HG02759 (cell line): ENCODE measurements around the gene EPHA4.

Source experiments
- ATAC-seq: cut with Tn5 transposase; IDR thresholded peaks from one replicate; pipeline ENCODE4 v1.9.1; 2021; ENCODE audit warnings: mild to moderate bottlenecking, moderate library complexity; ENCODE audit not compliant: unreplicated experiment

Gene EPHA4

DNA sequence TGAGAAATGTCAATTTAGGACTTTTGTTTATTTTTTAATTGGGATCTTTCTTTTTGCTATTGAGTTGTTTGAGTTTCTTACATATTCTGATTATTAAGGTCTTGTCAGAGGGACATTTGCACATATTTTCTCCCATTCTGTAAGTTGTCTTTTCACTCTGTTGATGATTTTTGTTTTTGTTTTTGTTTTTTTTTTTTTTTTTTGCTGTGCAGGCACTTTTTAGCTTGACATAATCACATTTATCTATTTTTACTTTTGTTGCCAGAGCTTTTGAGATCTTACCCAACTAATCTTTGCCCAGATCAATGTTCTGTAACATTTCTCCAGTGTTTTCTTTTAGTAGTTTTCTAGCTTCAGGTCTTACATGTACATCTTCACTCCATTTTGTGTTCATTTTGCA is 166.6 kb downstream of the EPHA4 start:
- ATAC-seq = no peak

DNA sequence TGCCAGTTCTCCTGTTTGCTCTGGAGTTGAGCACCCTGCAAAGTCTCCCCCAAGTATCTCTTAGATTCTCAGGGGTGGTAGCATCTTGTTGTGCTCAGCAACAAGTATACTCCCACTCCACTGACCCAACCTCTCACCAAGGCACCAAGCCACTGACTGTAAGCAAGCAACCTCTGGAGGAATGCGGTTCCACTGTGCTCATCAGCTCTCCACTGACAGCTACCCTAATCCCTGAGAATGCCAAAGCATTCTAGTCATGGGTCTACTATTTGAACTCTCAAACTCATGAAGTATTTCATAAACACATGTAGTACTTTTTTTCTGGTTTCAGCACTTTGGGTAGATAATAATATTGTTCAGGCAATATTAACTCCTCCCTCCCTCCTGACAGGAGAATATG is 170.0 kb downstream of the EPHA4 start:
- ATAC-seq = no peak

DNA sequence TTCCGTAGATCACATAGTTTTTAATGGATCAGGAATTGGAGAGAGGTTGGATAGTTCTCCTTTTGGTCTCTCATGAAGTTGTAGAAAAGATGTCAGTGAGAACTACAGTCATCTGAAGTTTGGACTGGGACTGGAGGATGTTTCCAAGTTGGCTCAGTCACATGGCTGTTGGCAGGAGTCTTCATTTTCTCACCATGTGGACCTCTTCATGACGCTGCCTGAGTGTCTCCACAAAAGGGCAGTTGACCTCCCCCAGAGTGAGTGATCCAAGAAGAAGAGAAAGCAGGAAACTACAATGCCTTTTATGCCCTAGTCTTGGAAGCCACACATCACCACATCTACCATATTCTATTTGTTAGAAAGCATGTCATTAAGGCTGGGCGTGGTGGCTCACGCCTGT is 171.7 kb downstream of the EPHA4 start:
- ATAC-seq = no peak

DNA sequence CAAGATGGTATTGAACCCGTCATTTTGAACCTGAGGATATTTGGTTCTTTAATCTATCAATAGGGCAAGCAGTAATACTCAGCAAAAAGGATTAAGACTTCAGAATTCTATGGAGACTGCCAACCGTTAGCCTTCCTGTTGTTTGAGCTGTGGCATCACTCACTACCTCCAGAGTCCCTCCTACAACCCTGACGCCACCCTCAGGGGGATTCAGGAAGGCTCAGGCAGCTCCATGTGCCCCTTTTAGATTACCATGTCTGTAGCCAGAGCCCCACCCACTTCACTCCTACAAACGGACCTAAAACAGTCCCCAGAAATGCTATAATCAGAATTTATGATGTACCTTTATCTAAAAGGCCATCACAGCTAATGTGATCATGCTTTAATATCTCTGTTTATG is 172.9 kb downstream of the EPHA4 start:
- no peak for ATAC-seq

DNA sequence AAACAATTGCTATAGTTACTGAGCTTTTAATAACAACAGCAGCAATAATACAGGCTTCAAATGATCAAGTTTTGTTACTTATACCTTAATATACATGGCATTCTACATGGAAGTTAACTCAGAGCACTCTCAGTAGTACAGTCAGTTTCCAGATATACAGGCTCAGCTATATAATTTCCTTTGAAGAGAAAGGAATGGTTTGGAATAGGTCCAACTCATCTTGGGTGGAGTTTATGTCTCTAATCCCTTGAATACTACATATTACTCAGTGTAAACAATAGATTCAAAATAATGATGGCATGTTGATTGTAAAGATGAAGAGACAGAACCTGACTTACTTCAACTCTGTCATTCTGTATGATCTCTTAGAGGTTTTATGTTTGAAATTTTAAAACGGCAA is 174.9 kb downstream of the EPHA4 start:
- ATAC-seq = no peak

DNA sequence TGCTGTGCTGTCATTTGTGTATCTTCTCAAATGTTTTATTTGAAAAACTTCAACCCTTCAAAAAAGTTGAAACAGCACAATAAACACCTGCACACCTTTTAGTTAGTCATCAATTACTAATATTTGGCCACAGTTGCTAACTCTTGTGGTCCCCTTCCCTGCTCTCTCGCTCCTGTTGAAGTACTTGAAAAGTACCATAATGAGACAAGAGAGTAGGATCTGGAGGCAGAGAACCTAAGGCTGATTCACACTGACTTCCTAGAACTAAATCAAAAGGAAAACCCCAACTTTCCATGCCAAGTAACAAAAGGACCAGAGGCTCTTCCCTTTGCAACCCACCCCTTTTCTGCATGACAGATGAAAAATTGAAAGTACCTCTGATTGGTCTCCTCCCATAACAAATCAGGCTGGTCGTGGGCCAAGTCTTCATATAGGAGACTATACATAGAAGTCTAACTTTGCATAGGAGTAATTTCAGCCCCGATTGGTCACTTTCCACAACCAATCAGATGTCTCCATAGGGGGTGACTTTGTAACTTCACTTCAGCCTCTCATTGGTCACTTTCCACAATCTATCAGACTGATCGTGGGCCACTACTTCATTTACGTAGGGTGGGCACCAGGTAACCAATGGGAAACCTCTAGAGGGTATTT is 179.7 kb downstream of the EPHA4 start:
- no peak for ATAC-seq

DNA sequence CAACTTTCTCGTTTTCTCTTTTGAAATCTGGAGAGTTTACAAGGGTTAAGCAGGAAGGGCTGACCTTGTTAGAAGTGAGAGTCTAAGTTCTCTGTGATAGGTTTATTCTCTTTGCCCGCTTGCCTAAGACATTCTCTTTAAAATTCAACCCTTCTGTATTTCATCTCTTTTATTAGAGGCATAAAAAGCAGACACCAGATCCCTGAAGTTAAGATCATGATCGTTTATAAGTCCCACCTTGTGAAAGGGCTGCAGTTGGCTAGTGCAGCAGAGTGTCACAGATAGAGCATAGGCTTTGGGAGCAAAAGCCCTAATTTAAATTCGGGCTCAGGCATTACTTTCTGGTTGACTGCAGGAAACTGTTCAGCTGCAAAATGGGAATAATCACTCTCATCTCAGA is 181.2 kb downstream of the EPHA4 start:
- no peak for ATAC-seq

DNA sequence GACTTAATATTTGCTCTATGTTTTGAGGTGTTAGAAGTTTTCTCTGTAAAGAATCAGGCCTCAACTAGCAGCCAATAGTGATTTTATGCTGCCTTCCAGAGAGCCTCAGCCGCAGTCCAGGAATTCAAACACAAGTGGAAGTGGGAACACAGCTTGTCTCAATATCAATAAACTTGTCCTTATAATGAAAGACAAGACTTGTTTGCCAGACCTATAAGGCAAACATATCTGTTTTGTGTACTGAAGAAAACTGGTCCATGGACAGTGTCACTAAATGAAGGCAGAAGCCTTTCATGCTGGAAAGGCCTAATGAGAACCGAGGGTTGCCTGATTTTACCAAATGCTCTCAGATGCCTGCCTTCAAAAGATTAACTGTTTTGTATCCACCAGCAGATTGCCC is 182.2 kb downstream of the EPHA4 start:
- ATAC-seq = no peak

DNA sequence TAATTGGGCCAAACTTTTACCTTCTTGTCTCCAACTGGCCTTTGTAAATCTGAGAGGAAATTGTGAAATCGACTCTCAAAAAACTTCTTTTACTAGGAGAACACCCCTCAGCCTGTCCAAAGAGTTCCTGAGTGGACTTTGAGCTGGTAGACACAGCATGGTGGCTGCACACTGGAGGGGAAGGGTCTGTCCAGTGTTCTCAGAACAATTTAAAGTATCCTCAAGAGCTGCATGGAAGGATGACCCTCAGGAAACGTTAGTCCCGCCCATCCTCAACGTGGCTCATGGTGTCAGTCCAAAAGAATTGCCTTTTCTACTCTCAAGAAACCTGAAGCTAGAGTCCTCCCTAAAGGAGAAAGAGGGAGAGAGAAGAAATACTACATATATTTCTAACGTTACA is 182.7 kb downstream of the EPHA4 start:
- ATAC-seq = no peak

DNA sequence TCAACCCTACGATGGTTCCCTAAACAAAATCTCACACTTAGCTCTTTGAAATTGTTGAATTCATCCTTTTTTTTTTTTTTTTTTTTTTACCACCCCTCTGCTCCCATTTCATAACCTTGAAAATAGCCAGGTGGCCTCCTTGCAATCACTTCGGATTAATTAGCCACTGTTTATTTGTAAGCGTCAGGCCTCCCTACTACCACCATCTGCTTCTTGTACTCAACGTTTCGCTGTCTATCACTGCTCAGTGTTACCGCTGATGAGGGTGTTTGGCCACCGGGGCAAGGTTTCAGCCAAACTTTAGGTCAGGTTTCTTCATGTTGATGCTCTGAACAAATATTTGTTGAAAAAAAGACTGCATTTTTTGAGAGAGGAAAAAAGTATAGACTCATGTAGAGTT is 183.2 kb downstream of the EPHA4 start:
- ATAC-seq = no peak

DNA sequence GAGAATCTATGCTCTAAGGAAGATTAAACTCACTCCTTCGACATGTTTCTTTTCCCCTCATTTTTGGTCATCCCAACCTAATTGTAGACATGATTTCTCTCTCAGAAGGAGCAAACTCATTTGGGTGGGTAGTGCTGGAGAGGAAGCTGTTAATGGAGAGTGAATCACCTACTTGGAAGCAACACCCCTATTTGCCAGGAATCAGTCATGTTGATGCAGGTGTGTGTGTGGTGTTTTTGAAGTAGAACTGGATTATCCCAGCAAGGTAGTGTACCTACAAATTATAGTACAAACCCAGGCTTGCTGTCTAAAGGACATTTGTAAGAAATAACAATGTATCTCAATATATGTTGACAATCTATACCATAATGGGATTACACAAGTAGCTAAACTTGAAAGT is 186.4 kb downstream of the EPHA4 start:
- ATAC-seq = no peak

DNA sequence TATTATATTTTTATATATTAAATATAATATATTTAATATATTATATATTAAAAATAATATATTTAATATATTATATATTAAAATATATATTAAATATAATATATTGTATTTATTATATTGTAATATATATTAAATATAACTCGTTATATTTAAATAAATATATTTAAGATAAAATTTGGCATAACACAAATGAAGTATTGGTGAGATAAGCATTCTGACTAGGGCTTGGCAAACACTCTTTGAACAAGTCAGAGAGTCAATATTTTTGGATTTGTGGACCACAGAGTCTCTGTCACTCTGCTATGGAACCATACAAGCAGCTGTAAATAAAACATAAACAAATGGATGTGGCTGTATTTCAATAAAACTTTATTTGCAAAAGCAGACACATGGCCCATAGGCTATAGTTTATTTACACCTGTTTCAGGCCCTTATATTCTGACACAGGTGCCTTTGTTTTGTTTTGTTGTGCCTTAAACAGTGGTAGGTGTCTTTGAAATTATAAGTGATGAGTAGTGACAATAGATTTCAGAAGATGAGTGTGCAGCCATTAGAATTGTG is 190.1 kb downstream of the EPHA4 start:
- no peak for ATAC-seq

DNA sequence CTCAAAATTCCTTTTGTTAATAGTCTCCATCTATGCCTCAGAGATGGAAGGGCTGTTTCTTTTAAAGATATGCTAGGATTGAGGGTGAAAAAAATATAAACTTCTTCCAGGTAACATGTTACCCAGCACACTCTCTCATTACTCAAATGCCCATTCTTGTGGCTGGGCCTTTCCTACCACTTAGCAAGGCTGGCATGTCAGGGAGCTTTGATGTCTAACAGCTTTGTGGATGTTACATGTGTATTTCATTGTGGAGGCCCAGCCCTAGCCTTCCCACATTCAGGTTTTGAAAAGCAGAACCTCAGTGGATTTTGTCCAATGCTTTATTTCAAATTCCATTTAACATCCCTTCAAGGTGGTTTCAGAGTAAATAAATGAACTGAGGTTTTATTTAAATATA is 191.4 kb downstream of the EPHA4 start:
- no peak for ATAC-seq

DNA sequence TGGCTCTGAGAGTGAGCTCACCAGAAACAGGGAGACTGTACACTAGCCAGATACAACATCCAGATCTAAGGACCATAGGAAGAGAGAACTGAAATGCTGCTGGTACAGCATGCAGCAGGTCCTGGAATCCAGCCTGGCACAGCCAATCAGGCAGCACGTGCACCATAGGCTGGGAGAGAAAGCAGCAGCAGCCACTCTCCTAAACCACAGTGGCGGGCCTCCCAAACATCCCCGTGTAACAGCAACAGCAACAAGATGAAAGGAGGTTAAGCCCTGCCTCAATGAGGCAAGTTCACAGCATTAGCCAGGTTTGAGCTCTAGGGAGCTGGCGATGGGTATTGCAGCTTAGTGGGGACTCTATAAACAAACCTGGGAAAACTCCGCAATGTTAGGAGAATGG is 192.0 kb downstream of the EPHA4 start:
- ATAC-seq = no peak

DNA sequence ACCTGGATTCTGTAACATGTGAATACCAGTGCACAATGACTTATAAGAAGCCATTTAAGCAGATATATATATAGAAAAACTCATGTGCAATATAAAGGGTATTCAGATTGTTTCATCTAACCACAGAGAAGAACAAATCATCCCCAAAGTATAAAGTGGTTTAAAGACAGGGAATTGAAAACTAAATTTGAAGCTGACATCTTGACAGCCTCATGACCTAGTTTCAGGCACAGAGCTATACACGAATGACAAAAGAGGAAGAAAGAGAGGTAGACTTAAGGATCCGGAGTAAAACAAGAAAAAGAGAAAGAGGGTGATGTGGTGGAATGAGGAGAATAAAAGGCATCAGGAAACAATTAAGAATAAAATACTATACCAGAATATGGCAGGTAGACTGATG is 194.5 kb downstream of the EPHA4 start:
- no peak for ATAC-seq

DNA sequence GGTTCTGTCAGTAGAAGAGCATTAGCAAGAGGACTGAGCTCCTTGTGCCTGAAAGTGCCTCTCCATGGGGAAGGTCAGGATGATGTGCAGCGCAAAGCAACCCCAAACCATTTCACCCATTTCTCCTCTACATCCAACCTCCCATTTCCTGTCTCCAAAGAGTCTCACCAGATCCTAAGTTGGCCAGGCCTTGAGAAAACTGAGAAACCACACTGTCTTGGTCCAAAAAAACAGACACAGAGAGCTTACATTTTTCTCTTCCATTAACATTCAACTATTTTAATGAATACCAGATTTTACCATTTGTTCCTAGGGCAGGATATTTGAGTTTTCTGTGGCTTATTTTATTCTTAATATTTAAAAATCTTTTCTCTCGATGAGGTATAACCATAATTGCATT is 195.0 kb downstream of the EPHA4 start:
- no peak for ATAC-seq

DNA sequence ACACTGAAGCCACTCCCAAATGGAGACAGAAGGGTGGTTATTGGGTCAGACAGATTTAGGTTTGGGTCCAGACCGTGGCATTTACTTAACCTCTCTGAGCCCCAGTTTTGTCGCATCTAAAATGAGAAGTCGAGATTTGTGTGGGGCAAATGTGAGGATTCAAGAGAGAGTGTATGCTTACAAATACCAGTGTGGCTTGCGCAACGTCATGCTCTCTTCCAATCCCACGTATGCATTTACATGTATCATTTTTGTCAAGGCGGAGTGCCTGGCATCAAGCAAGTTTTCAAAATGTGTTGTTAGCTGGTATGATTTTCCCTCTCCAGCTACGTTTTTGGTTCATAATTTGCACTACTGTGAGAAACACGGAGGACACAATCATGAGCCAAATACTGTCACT is 197.9 kb downstream of the EPHA4 start:
- no peak for ATAC-seq

DNA sequence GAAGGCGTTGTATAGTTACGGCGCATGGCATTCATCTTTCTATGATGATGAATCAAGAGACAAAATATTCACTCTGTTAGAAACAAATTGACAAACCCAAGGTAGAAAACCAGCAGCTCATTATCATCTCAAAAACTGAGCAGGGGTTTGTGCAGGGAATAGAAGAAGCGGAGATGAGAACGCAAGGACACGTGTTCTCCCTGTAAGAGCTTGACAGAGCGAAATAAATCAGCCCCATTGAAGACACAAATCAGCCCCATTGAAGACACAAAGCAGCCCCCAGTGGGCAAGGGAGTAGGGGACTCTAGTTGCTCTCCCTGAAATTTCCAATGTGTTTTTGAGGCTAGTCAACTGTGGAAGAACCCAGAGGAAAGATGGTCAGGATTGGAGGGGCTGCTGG is 199.2 kb downstream of the EPHA4 start:
- ATAC-seq = no peak

DNA sequence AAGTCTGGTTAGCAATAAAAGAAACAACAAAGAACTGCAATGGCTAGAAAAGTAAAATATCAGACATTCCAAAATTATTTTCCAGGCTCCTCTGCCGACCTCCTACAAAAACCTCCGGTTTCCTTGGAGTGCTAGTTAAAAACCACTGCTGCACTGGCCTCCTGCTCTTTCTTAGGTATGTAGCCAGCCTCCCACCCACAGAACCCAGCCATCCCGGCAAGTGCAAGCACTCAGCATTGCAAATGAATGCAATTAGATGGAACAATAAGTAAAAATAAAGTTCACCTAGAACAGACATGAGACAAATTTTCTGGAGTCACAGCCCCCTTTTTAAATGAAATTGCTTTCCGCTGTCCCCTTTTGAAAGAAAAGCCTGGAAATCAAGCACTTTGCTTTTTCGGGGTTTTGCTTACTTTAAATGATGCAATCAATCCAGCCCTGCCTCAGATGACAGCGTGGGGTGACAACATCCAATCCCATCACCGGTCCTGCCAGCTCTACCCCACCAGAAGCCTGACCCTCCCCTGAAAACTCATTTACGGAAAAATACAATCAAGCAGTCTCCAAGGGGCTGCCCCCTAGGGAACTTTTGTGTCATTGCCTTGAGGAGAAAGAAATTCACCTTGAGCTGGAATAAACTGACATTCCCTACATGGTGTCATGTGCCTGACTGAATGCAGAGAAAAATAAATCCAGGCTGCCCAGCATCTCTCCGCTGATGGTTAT is 199.8 kb downstream of the EPHA4 start:
- no peak for ATAC-seq

DNA sequence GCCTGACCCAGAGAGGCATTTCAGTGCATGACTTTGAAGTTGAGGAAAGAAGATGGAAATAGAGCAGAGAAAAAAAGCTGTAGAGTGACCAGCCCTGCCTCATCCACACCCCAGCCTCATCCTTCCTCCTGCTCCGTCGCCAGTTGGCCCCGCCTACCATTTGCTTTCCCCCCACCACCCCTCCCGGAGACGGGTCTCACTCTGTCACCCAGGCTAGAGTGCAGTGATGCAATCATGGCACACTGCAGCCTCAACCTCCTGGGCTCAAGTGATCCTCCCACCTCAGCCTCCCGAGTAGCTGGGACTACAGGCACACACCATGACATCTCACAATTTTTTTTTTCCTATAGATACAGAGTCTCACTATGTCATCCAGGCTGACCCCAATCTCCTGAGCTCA is 200.8 kb downstream of the EPHA4 start:
- no peak for ATAC-seq

DNA sequence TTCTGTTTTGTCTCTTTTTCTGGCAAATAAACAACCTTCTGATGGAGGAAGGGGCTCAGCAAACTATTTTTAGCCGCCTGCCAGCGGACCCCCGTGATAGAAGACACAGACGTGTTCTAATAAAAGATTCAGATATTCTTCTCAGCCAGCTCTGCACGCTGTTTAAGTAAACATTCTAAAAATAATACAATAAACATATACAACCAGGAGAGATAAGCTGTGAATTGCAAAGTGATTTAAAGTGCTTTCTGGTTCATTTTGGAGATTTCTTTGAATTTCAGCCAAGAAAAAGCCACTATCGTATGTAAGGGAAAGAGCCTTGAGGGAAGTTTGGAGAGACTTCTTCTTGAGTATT is 201.3 kb downstream of the EPHA4 start:
- ATAC-seq = no peak

DNA sequence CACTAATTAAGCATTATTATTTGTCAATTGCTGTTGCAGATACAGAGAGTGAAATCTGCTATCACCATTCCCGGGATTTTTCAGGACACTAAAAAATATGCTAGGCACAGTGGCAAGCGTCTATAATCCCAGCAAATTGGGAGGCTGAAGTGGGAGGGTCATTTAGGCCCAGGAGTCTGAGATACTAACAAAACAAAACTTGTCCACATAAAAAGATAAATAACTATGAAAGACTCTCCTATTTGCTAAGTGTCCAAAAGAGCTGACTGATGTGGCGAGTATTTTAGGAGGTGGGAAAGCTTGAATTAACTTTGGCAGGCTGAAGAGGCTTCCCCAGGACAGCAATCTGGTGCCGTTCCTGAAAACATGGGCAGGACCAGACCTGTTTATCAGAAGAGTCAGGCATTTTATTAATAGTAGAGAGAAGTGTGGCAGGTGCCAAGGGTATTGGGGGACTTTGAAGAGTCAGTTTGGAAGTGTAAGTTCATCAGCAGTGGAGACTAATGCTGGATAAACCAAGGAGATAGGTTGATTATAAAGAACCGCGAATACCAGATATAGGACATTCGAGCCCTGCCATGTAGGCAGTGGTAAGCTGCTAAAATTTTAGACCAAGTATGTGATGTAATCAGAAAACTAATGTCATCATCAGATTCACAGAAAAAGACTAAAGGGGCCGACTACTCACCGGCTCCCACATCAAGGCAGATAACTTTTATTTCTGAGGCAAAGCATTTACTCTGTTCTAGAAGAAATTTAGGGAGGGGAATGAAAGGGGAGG is 201.8 kb downstream of the EPHA4 start:
- ATAC-seq = no peak
